Gastrocnemius medialis (tissue), 4 donors: ENCODE results near the gene OR6V1.

Source experiments
- POLR2A ChIP-seq, 2 donors: fragments of 450-650 bp; IDR thresholded peaks; one replicate each; pipeline ENCODE4 v1.6.1; 2017; ENCODE audit warnings: antibody characterized with exemption in 2 of 2, mild to moderate bottlenecking in 2 of 2, moderate library complexity in 2 of 2
- TF ChIP-seq, protein P1 (sequence below), 5 experiments: fragments of 450-650 bp in 3 of 5; fragments of 200-600 bp in 2 of 5; sonication (generic) in 2 of 5; IDR thresholded peaks in 4 of 5; conservative IDR thresholded peaks in 1 of 5; 1 replicate in 4 of 5; 2 replicates in 1 of 5; pipeline ENCODE4 v1.5.1; 2016 to 2019; ENCODE audit warnings: antibody characterized with exemption in 5 of 5, mild to moderate bottlenecking in 3 of 5, moderate library complexity in 3 of 5

DNA sequence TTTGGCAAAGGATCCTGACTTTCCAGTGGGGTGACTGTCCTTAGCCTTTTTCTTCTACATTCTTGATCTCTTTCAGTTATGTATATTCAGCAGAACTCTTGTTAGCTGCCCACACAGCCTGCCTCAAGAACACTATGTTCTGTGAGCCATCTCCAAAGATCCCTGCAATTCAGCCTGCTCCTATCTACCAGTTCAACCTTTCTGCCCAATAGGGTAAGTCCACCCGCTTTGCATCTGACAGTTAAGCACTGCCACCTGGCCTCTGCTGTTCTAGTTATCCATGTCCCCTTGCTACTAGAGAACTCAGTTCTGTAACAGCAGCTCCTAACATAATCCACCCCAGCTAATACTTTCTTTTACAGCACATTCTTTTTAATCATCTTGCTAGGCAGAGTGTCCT lies 38.7 kb upstream of the OR6V1 start:
- TF ChIP-seq, protein P1, sequence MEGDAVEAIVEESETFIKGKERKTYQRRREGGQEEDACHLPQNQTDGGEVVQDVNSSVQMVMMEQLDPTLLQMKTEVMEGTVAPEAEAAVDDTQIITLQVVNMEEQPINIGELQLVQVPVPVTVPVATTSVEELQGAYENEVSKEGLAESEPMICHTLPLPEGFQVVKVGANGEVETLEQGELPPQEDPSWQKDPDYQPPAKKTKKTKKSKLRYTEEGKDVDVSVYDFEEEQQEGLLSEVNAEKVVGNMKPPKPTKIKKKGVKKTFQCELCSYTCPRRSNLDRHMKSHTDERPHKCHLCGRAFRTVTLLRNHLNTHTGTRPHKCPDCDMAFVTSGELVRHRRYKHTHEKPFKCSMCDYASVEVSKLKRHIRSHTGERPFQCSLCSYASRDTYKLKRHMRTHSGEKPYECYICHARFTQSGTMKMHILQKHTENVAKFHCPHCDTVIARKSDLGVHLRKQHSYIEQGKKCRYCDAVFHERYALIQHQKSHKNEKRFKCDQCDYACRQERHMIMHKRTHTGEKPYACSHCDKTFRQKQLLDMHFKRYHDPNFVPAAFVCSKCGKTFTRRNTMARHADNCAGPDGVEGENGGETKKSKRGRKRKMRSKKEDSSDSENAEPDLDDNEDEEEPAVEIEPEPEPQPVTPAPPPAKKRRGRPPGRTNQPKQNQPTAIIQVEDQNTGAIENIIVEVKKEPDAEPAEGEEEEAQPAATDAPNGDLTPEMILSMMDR (IDR thresholded peaks at IDR 0.05 in 4 of 5, conservative IDR thresholded peaks at IDR 0.05 in 1 of 5), result no peak
- no peak for TF ChIP-seq POLR2A (IDR thresholded peaks at IDR 0.05)
